K562 (cell line): ENCODE data around the gene GPR85. TPM values are rescaled to one million over a fixed set of nuclear protein-coding genes. Genes with fewer than 3 reads are reported as not detected.
A peak's percentile ranks its signal among the peaks of the same experiment; 100 is the strongest.

Experiments
- ARHGAP35 ChIP-seq: fragments of 450-650 bp; IDR thresholded peaks from 2 replicates; pipeline ENCODE4 v1.6.1; 2018; ENCODE audit not compliant: partially characterized antibody
- CBX1 ChIP-seq: sonication (generic); IDR thresholded peaks from 2 replicates; pipeline ENCODE4 v1.6.1; 2016; ENCODE audit warnings: antibody characterized with exemption, low read depth, mild to moderate bottlenecking
- CEBPB ChIP-seq: fragments of 450-650 bp; IDR thresholded peaks from 2 replicates; pipeline ENCODE4 v1.6.1; 2016; ENCODE audit warnings: missing genetic modification characterization, missing compliant biosample characterization
- E2F5 ChIP-seq: sonication (generic); formaldehyde crosslinking; IDR thresholded peaks from 2 replicates; pipeline ENCODE4 v1.8.0; 2022; ENCODE audit warnings: mild to moderate bottlenecking, missing genetic modification reagents
- ESRRA ChIP-seq: fragments of 450-650 bp; IDR thresholded peaks from 2 replicates; pipeline ENCODE4 v1.6.1; 2014; ENCODE audit warnings: low read depth, mild to moderate bottlenecking, moderate library complexity, borderline replicate concordance
- FOXP4 ChIP-seq: sonication (generic); formaldehyde crosslinking; IDR thresholded peaks from 2 replicates; pipeline ENCODE4 v1.8.0; 2022; ENCODE audit warnings: mild to moderate bottlenecking, missing genetic modification reagents, borderline replicate concordance
- KDM1A ChIP-seq, 2 experiments: fragments of 450-650 bp; IDR thresholded peaks; 2 replicates each; pipeline ENCODE4 v1.6.1; 2016; ENCODE audit warnings: mild to moderate bottlenecking in 2 of 2
- KLF6 ChIP-seq: fragments of 250-450 bp; sonication (Bioruptor Pico); IDR thresholded peaks from 2 replicates; pipeline ENCODE4 v1.4.0; 2020; ENCODE audit warnings: mild to moderate bottlenecking, moderate library complexity, borderline replicate concordance
- MAFF ChIP-seq: IDR thresholded peaks from 2 replicates; pipeline ENCODE4 v1.6.1; 2012; ENCODE audit warnings: low read length, improper control_type of control experiment
- MEIS2 ChIP-seq: fragments of 450-650 bp; IDR thresholded peaks from 2 replicates; pipeline ENCODE4 v1.6.1; 2014; ENCODE audit warnings: mild to moderate bottlenecking; ENCODE audit not compliant: partially characterized antibody
- MTA3 ChIP-seq: fragments of 450-650 bp; formaldehyde crosslinking; IDR thresholded peaks from 2 replicates; pipeline ENCODE4 v1.6.1; 2017; ENCODE audit warnings: mild to moderate bottlenecking, borderline replicate concordance
- NFRKB ChIP-seq: fragments of 450-650 bp; IDR thresholded peaks from 2 replicates; pipeline ENCODE4 v1.6.1; 2016; ENCODE audit warnings: low read depth
- RAD21 ChIP-seq, 2 experiments: fragments of 250-450 bp in 1 of 2; fragments of 450-650 bp in 1 of 2; sonication (Bioruptor Pico) in 1 of 2; formaldehyde crosslinking in 1 of 2; IDR thresholded peaks in 1 of 2; conservative IDR thresholded peaks in 1 of 2; 2 replicates each; pipeline versions ENCODE4 v1.4.0 to v1.8.0; 2020 to 2022; ENCODE audit warnings: mild to moderate bottlenecking in 2 of 2, moderate library complexity in 1 of 2
- TAF7 ChIP-seq: fragments of 450-650 bp; IDR thresholded peaks from 2 replicates; pipeline ENCODE4 v1.6.1; 2016; ENCODE audit warnings: missing genetic modification characterization, missing compliant biosample characterization
- ZBED1 ChIP-seq: IDR thresholded peaks from 2 replicates; pipeline ENCODE4 v1.6.1; 2014
- ZNF445 ChIP-seq: fragments of 250-450 bp; sonication (Bioruptor Pico); IDR thresholded peaks from 2 replicates; pipeline ENCODE4 v1.4.0; 2020; ENCODE audit warnings: low read depth, mild to moderate bottlenecking, moderate library complexity
- ZNF668 ChIP-seq: fragments of 250-450 bp; sonication (Bioruptor Pico); IDR thresholded peaks from 2 replicates; pipeline ENCODE4 v1.8.0; 2022; ENCODE audit warnings: mild to moderate bottlenecking, inconsistent platforms
- polyA plus RNA-seq, 8 experiments: library from polyadenylated mRNA; depleted of rRNA in 4 of 8; stranded (reverse) in 5 of 8; unstranded in 3 of 8; fragments of >200 nt; fragmentation: Nextera tagmentation in 2 of 8; fragmentation: Illumina TruSeq in 1 of 8; extraction: Ambion mirVana in 2 of 8; extraction: Trizol in 1 of 8; gene quantifications; 2 replicates each; pipeline versions ENCODE4 v1.2.1 to v1.2.3, GENCODE V29; 2011 to 2014; ENCODE audit warnings: inconsistent platforms in 1 of 8, missing spikeins in 1 of 8
- total RNA-seq, 7 experiments: library from RNA; depleted of rRNA in 6 of 7; stranded (reverse); fragments of >200 nt in 6 of 7; fragmentation: Illumina TruSeq in 2 of 7; extraction: Trizol in 2 of 7; gene quantifications; 2 replicates each; pipeline versions ENCODE4 v1.2.1 to v1.2.3, GENCODE V29; 2011 to 2021; ENCODE audit warnings: low replicate concordance in 1 of 7

The GPR85 gene
- total and polyA plus RNA-seq, 9 of the 15 experiments (the other 6 are each of a cell fraction or from before 2014, with no cell fraction given), result 2.9 to 18.2 (median 4.0) TPM

DNA sequence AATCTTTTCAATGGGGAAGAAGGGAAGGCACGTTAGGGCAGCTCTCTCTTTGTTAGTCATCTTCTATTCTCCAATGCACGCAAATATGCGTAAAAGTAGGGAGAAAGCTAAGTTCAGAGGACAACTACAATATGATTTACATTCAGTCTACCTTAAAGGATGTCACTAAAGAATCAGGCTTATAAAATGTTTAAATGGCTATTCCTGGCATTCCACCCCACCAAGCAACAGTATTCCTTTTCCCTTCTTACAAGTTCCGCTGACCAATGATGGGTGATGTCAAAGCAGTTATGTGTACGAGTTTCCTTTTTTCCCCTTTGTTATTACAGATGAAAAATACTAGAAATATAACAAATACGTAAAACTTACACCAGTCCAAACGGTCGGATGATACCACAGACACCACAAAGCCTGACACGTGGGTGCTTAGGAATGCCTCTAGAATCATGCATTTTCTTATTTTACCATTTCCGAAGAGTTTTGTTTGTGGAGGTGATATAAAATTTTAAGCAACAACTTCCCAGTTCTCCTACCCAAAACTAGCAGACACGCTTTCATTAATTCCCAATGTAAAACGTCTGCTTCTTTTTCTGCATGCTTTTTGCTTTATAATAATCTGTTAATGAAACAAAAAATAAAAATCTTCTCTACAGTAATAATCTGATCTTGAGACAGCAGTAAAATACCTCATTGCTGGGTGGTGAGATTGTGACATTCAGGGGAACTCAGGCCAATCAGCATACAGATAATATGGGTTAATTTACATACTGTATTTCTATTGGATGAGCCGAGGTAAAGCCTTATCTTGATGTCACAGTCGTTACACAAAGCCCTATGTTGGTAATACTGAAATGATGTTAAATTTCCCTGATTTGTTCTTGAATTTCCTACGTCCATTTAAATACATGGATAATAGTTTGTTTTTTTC is 708 bp upstream of the GPR85 start (continued):
- TF ChIP-seq ARHGAP35, result no peak
- TF ChIP-seq RAD21 (CRISPR knock-in tag; conservative IDR thresholded peaks at IDR 0.05 in 1 of 2, IDR thresholded peaks at IDR 0.05 in 1 of 2), result 0 out of 4 replicates have a peak, but pooled peaks of 1 of the 2 experiments have one; percentile 23
- peak; percentile 38 for TF ChIP-seq MEIS2
- TF ChIP-seq MTA3, result no peak
- TF ChIP-seq E2F5 (CRISPR knock-in tag), result no peak
- no peak for TF ChIP-seq ZBED1
- TF ChIP-seq KDM1A (IDR thresholded peaks at IDR 0.05), result no peak
- no peak for TF ChIP-seq FOXP4 (CRISPR knock-in tag)
- TF ChIP-seq CBX1, result no peak
- TF ChIP-seq ESRRA, result no peak
- no peak for TF ChIP-seq ZNF445 (CRISPR knock-in tag)
- peak; percentile 90 for TF ChIP-seq CEBPB (tag)
- TF ChIP-seq NFRKB, result peak; percentile 52; the same call in 1 of the 2 replicates
- no peak for TF ChIP-seq TAF7 (tag)
- 0 out of 2 replicates have a peak, but pooled peaks have one; percentile 25 for TF ChIP-seq KLF6 (CRISPR knock-in tag)
- TF ChIP-seq ZNF668 (CRISPR knock-in tag), result no peak
- no peak for TF ChIP-seq MAFF
